ENCODE data around the gene ACTRT3. TPM values are rescaled to one million over a fixed set of nuclear protein-coding genes. Genes with fewer than 3 reads are reported as not detected.

ACTRT3 gene
- total RNA-seq, 2 donors from 2014 or later, result 0.46 to 4.5 TPM

DNA sequence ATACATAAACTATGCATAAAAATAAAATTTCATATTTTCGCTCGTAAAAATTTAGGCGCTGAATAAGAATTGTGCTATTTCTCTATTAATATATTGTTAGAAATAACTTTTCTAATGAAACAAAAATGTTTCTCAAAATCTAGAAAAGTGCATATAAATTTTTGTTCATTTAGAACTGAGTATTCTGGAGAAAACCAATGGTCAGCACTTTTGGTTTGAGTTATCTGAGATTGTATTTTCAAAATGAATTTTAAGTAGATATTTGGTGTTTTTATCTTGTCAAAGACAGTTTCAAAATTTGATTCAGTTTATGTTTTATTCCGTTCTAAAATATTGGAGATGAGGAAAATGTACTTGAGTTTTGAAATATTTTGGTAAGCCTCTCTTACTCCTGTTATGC is 17.8 kb upstream of the ACTRT3 start:
- Histone ChIP-seq H3K27me3 (replicated peaks; ENCODE audit: insufficient read depth) (no peaks in the 10 kb centered on the region), H3K27ac (no peak overlapping the region), H3K9me3 (no peaks in the 10 kb centered on the region), H3K4me3 (no peak overlapping the region), H3K4me1 (replicated peaks) (no peaks in the 10 kb centered on the region), H3K36me3 (peaks cover 0 to 7% of the 10 kb centered on the region in 2 donors)
- TF ChIP-seq POLR2AphosphoS5 (IDR thresholded peaks at IDR 0.05) (no peak), POLR2A (IDR thresholded peaks at IDR 0.05) (no peak)
- TF ChIP-seq, protein P1, sequence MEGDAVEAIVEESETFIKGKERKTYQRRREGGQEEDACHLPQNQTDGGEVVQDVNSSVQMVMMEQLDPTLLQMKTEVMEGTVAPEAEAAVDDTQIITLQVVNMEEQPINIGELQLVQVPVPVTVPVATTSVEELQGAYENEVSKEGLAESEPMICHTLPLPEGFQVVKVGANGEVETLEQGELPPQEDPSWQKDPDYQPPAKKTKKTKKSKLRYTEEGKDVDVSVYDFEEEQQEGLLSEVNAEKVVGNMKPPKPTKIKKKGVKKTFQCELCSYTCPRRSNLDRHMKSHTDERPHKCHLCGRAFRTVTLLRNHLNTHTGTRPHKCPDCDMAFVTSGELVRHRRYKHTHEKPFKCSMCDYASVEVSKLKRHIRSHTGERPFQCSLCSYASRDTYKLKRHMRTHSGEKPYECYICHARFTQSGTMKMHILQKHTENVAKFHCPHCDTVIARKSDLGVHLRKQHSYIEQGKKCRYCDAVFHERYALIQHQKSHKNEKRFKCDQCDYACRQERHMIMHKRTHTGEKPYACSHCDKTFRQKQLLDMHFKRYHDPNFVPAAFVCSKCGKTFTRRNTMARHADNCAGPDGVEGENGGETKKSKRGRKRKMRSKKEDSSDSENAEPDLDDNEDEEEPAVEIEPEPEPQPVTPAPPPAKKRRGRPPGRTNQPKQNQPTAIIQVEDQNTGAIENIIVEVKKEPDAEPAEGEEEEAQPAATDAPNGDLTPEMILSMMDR (IDR thresholded peaks at IDR 0.05), result no peak
- intact Hi-C loops (cut with DNase I), result no loop called here
- no peak for DNase-seq (ENCODE audit: low spot score)
- 95% methylated on average over 4 of the region's 4 CpGs for WGBS

DNA sequence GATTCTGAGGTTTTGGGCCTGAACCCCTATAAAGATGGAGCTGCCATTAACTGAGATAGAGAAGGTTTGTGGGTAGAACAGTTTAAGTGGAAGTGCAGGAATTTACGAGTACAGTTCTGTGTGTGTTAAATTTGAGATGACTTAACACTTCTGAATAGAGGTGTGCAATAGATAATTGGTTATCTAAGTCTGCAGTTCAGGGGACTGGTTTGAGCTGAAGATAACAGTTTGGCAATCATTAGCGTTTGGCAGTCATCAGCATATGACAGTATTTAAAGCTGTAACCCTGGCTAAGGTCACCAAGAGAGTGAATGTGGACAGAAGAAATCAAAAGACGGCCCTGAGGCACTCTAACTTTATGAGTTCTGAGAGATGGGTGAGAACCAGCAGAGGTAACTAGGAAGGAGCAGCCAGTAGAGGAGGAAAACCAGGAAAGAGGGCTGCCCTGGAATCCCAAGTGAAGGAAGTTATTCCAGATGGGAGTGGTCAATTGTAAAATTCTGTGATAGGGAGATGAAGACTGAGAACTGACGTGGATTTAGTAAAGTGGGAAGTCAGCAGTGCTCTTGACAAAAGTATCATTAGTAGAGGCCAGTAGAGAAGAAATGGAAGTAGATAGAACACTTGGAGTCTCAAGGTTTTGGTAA is 12.0 kb upstream of the ACTRT3 start:
- WGBS, result 82% methylated on average over 4 of the region's 4 CpGs
- Histone ChIP-seq H3K27ac (no peak overlapping the region), H3K27me3 (replicated peaks; ENCODE audit: insufficient read depth) (no peaks in the 10 kb centered on the region), H3K9me3 (no peaks in the 10 kb centered on the region), H3K36me3 (peaks cover 0 to 9% of the 10 kb centered on the region in 2 donors), H3K4me3 (no peak overlapping the region), H3K4me1 (replicated peaks) (no peaks in the 10 kb centered on the region)
- intact Hi-C loops (cut with DNase I), result no loop called here
- TF ChIP-seq POLR2A (IDR thresholded peaks at IDR 0.05) (no peak), POLR2AphosphoS5 (IDR thresholded peaks at IDR 0.05) (no peak)
- TF ChIP-seq, protein P1 (IDR thresholded peaks at IDR 0.05), result no peak
- no peak for DNase-seq (ENCODE audit: low spot score)

DNA sequence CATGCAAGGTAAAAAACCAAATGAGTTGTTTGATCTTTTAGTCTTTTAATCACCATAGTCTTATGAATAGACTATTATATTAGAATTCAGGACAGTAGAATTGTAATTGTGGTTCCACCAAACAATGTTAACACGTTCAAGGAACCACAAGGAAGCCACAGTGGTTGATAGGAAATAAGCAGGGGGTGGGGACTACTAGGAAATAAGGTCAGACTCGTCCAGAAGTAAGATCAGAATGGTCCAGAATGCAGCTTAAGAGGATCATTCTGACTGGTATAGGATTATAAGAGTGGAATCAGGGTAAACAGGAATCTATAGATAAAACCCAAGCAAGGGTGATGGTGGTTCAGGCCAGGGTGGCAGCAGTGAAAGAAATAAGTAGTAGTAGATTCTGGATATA is 11.4 kb upstream of the ACTRT3 start:
- TF ChIP-seq POLR2A (IDR thresholded peaks at IDR 0.05), result no peak
- TF ChIP-seq POLR2AphosphoS5 (IDR thresholded peaks at IDR 0.05), result no peak
- TF ChIP-seq, protein P1 (IDR thresholded peaks at IDR 0.05), result no peak
- peaks cover 0 to 4% of the 10 kb centered on the region in 2 donors for H3K36me3 ChIP-seq
- intact Hi-C loops (cut with DNase I), result no loop called here

GRCh38 chr3:169777822-169778221 is 8.5 kb upstream of the ACTRT3 start:
- peaks cover 10% of the 10 kb centered on the region for H3K4me1 ChIP-seq (replicated peaks)
- H3K27ac ChIP-seq, result no peak overlapping the region
- no peaks in the 10 kb centered on the region for H3K27me3 ChIP-seq (replicated peaks; ENCODE audit: insufficient read depth)
- peaks cover 0 to 3% of the 10 kb centered on the region in 2 donors for H3K36me3 ChIP-seq
- H3K4me3 ChIP-seq, result no peak overlapping the region
- H3K9me3 ChIP-seq, result no peaks in the 10 kb centered on the region
- TF ChIP-seq, protein P1 (IDR thresholded peaks at IDR 0.05), result no peak
- TF ChIP-seq POLR2A (IDR thresholded peaks at IDR 0.05) (no peak), POLR2AphosphoS5 (IDR thresholded peaks at IDR 0.05) (no peak)
- WGBS, result 95% methylated on average over 4 of the region's 4 CpGs
- intact Hi-C loops (cut with DNase I), result no loop called here
- no peak for DNase-seq (ENCODE audit: low spot score)

More for the DNA sequence above, 11.4 kb upstream of the ACTRT3 start:
- Histone ChIP-seq H3K4me1 (replicated peaks) (no peaks in the 10 kb centered on the region), H3K27me3 (replicated peaks; ENCODE audit: insufficient read depth) (no peaks in the 10 kb centered on the region), H3K4me3 (no peak overlapping the region), H3K9me3 (no peaks in the 10 kb centered on the region), H3K27ac (no peak overlapping the region)
- no peak for DNase-seq (ENCODE audit: low spot score)
- 74% methylated on average over 2 of the region's 2 CpGs for WGBS

DNA sequence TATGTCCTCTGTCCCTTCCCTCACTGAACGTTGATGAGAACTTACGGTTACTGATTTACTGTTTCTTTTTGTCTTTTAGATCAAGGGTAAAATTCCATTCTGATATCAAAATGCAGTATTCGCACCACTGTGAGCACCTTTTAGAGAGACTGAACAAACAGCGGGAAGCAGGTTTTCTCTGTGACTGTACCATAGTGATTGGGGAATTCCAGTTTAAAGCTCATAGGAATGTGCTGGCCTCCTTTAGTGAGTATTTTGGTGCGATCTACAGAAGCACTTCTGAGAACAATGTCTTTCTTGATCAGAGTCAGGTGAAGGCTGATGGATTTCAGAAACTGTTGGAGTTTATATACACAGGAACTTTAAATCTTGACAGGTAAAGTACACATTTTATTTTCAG is 4.8 kb upstream of the ACTRT3 start:
- intact Hi-C loops (cut with DNase I), result loop anchor here (5.0 kb wide), 1 partner anchor 193 kb away; the partner anchor contains the start of gene SEC62

More for the DNA sequence above, 4.8 kb upstream of the ACTRT3 start:
- peaks cover 10% of the 10 kb centered on the region for H3K4me1 ChIP-seq (replicated peaks)
- TF ChIP-seq, protein P1 (IDR thresholded peaks at IDR 0.05), result no peak
- H3K27me3 ChIP-seq (replicated peaks; ENCODE audit: insufficient read depth), result no peaks in the 10 kb centered on the region
- WGBS, result 42% methylated on average over 5 of the region's 5 CpGs
- no peak overlapping the region for H3K27ac ChIP-seq
- peaks cover 0 to 3% of the 10 kb centered on the region in 2 donors for H3K36me3 ChIP-seq
- no peak for DNase-seq (ENCODE audit: low spot score)
- H3K9me3 ChIP-seq, result no peaks in the 10 kb centered on the region
- peak overlapping the region; percentile 70 to 93 for H3K4me3 ChIP-seq

Measured in prostate gland (tissue), 2 donors.